ENCODE measurements around the gene SERPINE3.

SERPINE3 gene
- total RNA-seq, result 0 to 0.13 (median 0) reads per million in 18 experiments

DNA sequence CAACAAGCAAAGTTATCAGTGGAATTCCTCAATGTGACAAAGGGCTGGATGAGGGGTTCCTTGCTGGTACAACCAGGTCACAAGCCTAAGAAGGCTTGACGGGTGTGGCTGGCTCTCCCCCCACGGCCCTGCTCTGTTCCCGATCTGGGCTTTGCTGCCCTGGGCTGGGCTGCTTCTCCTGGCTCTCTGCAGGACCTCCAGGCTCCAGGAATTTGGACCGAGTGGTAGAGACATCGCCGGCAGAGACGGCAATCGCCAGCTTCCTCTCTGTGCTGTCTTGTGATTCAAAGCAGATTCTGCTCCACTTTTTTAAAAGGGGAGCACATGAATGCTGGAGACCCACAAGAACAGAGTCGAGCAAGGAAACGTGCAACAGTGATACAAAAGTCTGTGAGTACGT lies at the start of gene SERPINE3:
Gene SERPINE3, plus strand, starts transcription at position 338 of the 400 bp plus-strand sequence. CDS start 1,401 bp downstream, outside the sequence.
- no peak for DNase-seq

- no peak for DNase-seq
Observed at GRCh38 chr13:51291341-51291740, 48.1 kb upstream of the SERPINE3 start.

DNA sequence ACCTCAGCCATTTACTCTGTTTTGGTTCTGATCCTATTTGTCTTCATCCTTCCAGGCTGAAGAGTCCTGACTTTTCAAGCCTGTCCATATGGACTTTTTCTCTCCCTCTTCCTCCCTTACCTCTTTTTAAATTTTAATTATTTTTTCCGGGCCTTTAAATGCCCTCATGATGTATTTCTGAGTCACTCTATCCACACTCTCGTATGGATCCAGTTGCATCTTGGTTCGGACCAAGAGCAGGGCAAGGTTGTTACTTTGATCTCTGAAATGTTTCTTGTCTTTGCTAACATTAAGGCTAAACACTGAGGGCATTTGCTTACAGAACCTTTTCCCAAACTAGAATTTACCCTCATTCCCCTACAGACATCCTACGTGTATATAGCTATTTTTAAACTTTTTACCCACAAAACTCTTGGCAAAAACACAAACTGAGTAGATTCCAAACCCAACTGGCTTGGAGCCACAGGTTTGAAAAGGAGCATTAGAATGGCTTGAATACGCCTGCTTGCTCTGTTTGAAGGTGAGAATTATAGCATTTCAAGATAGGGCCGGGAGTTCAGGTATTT lies 47.4 kb upstream of the SERPINE3 start:
- no peak for DNase-seq

DNA sequence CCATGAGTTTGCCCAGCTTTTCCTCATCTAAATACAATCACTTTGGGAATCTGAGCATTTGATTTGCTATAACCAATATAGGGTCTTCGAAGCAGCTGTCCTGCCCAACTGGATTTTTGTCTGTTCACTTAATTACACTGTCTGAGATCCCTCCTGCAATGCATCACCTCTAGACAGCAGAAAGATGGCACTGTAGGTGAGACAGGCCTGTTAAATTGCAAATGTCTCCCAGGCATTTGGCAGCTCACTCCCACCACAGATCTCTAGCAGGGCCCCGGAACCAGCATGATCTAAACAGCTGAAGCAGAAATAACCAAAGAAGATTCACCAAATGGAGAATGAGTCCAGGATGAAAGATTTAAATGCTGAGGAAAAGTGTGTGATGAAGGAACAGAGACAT lies 41.9 kb upstream of the SERPINE3 start:
- no peak for DNase-seq

- no peak for DNase-seq
Observed at GRCh38 chr13:51298812-51299211, 40.7 kb upstream of the SERPINE3 start.

GRCh38 chr13:51303063-51303552 lies 36.4 kb upstream of the SERPINE3 start:
- DNase-seq, result no peak

GRCh38 chr13:51303882-51304281 lies 35.6 kb upstream of the SERPINE3 start:
- no peak for DNase-seq

DNA sequence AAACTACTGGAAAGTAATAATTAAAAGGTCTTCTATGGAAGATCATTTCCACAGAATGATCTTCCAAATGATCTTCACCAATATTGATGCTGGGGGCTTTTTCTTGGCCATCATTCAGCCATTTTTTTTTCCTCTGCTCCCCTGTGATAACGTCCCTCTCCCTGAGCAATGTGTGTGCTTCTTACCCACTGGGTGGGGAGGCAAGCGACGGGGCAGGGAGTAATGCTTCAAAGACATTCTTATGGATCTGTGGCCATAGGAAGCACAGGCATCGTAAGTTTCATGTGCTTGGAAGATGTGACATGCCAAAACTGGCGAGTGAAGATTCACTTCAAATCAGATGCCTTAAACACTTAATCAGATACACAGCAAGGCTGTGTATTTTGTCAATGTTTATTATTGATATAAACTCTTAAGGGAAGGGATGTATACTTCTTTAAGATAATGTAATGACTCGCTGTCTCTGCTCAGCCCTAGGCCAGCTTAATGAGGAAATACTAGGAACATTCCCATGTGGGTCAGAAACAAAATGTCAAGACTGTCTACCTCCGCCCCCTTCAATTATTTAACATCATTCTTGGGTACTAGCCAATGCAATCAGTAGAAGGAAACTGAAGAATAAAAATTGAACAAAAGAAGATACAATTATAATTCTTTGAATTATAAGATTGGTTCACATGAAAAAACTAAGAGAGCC lies 34.1 kb upstream of the SERPINE3 start:
- DNase-seq, result peak in 1 of 2 donors; percentile 15

DNA sequence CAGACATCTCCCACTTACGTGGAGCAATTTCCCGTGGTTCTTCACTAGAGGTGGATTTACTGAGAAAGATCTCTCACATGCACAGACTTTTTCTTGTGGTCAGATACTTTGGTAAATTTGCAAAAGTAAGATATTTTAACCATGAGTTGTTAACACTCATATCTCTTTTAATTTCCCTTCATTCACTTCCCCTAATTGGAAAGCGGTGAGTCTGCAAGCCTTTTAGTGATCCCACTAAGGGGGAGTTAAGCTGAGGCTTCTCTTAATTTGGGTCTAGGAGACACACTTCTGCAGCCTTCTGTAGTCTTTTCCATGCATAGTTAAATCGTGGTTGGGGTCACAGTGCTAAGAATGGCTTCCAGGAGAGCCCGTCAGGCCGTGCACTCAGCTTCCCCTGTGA lies 30.7 kb upstream of the SERPINE3 start:
- no peak for DNase-seq

GRCh38 chr13:51311231-51311630 lies 28.3 kb upstream of the SERPINE3 start:
- DNase-seq, result no peak

DNA sequence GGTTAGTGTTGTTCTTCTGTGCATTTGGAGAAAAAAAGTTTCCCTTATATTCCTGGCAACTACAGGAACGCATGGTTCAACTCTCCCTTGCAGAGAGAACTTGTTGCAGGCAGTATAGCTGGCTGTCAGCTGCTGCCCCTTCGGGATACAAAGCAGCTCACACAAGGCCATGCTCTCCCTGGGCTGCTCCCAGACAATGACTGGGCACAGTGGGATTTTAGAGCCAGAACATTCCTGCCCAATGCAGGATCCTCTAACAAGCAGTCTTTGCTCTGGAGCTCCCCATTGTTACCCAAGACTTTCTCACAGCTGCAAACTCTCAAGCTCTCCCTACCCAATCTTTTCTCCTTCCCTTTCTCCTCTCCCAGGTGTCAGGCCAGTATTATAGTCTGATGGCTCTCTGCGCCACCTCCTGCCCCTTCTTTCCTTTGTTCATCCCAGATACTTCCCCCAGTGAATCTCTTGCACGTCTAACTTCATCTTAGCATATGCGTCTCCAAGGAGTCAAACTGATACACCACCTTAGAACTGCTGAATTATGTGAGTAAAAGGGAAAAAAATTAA lies 27.5 kb upstream of the SERPINE3 start:
- no peak for DNase-seq

DNA sequence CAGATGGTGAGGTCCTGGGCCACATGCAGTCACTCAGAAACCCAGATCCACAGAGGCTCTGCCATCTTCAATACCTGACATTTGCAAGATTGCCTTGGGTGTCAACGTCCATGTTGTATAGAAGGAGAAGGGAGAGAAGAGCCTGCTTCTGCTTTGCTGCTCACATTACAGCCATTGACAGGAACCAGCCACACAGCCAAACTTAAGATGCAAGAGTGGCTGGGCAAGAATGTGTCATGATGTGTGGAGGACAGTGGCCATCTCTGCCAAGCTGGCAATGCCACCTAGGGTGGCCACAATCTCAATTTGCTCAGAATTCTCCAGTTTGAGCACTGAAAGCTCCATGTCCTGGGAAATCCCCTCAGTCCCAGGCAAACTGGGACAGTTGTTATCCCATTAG lies 25.9 kb upstream of the SERPINE3 start:
- DNase-seq, result no peak

- DNase-seq, result no peak
Observed at GRCh38 chr13:51317262-51317661, 22.2 kb upstream of the SERPINE3 start.

- DNase-seq, result no peak
Observed at GRCh38 chr13:51318015-51318414, 21.5 kb upstream of the SERPINE3 start.

- DNase-seq, result no peak
Observed at GRCh38 chr13:51318876-51319275, 20.6 kb upstream of the SERPINE3 start.

DNA sequence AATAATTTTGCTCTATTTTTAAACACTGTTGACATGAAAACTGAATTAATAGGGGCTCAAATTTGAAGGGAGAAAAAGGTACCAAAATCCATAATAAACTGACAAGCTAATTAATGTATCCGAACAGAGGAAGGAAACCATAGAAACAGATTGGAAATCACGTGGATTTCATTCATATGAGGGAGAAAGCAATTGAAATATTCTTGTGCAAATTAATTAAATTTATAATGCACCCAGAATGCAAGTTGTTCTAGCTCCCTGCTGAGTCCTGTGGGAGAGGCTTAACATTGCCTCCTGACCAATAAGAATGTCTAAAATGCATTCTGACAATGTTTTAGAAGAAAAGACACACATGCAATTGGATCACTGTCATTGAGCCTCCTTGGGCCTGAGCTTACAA lies 17.7 kb upstream of the SERPINE3 start:
- DNase-seq, result no peak

DNA sequence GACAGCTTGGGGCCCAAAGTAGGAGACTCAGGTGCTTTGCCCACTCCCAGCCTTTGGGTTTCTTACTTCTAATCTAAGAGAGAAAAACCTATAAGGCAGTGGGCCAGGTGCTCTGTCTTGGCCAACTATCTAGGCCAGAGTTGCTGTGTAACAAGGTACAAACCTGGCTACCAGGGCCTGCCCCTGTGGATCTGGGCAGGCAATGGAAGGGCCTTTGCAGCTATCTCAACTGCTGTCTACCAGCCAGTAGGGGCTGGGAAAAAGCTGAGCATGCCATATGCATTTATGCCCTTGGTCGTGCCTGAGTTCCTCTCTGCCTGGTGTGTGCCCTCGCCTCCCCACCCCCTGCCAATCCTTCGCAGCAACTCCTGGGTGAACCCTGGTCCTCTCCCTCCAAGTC lies 16.7 kb upstream of the SERPINE3 start:
- no peak for DNase-seq

DNA sequence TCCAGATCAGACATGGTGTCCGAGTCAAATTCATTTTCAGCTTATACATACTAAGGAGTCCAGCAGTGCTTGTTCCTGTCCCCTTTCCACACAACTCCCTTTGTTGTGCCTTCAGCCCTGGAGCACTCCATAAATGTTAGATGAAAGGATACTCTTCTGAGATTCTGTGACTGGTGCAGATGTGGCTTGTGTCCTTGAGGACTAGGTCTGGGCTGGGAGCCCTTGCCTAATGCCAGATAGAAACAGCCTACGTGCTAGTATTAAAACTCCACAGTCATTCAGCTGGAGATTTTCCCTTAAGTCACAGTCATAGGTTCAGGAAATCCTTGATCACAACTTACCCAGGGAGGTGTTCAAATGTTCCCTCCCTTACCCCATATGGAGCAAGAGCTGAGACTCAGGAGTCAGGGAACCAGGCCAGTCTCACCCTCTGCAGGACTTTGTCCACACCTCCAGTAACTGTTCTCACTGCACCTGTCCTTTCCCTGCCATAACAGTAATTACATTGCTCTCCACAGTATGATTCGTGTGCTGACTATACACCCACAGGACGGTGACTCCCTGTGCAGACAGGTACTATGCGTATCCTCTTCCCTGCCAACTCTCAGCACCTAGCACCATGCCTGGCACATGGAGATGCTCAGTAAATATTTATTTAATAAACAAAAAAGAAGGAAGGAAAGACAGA lies 15.5 kb upstream of the SERPINE3 start:
- no peak for DNase-seq

DNA sequence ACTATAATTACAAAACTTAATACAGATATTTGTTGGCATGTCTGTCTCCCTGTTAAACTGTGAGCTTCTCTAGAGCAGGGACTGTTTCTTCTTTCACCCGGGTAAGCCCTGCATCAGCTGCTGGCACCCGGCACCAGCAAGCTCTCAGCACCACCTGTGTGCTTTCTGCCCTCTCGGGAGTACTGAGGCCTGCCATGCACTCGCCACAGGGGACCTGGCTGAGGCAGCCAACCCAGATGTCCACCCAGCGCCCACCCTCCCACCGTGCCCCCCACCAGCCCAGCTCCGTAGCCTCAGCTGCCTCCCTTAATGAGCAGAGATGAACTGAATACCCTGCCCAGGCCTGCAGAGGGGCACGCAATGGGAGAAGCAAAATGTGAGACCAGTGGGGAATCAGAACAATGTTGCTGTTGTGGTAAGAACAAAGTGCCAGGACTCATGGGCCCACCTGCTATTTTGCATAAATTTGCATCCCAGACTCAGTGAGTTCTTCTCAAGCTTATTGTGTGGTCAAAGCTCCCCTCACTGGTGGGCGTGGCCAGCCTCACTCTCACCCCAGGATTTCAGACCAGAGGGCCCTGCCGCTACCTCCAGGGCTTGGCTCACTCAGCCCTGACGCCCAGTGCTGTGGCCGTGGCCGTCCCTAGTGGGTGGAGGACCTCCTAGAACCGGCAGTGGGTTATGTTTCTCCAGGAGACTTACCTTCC lies 14.6 kb upstream of the SERPINE3 start:
- DNase-seq, result no peak

DNA sequence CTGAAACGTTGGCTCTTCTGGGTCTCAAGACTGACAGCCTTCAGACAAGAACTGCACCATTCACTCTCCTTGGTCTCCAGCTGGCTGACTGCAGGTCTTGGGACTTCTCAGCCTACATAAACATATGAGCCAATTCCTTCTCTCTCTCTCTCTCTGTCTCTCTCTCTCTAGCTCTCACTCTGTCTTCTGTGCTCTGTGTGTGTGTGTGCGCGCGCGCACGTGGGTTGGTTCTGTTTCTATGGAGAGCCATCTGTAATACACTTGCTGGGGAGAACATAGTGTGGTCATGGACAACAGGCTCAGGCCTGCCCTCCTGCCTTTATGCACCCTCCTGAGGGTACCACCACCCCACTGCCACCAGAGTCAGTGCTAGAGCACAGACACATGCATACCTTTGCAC lies 13.7 kb upstream of the SERPINE3 start:
- DNase-seq, result no peak

GRCh38 chr13:51326777-51327176 lies 12.7 kb upstream of the SERPINE3 start:
- no peak for DNase-seq

DNA sequence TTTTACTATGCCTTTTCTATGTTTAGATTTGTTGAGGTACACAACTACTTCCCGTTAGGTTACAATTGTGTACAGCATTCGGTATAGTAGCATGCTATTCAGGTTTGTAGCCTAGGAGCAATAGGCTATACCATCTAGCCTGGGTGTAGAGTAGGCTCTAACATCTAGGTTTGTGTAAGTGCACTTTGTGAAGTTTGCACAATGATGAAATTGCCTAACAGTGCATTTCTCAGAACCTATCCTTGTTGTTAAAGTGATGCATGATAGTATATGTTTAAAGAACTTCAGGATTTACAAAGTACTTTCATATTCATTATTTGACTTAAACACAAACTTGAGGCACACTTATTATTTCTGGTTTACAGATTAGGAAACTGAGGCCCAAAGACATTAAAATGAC lies 11.5 kb upstream of the SERPINE3 start:
- peak; percentile 55 to 66 for DNase-seq

DNA sequence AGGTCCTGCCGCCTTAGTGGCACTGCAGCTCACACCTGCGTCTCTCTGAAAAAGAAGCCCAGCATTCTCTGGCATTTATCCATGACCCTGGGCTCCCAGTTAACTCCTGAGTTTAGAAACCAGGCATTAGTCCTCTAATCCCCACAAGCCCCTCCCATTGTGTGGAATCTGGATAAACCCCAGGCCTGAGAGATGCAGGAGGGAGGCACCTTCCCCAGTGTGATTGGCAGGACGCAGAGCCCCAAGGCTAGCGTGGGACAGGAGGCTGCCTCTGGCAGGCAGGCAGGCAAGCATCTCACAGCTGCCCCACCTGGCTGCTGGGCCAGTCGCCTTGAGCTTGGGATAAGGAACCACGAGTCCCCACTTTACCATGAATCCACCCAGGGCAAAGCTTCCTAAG lies 11.0 kb upstream of the SERPINE3 start:
- DNase-seq, result no peak
